Left lung (tissue), 10 donors: Measurements from ENCODE around the gene PLXDC1. TPM values are rescaled to one million over a fixed set of nuclear protein-coding genes. Genes with fewer than 3 reads are reported as not detected.
"Not testable (repeated sequence)": the region's sequence is repeated elsewhere in the genome, so short reads cannot be mapped to it uniquely, and the experiment has no call there.

ENCODE experiments used
- ATAC-seq: fragments of 200-7000 bp; cut with Tn5 transposase; one replicate; pipeline ENCODE4 v1.9.1; 2020; ENCODE audit warnings: moderate library complexity
- DNase-seq, 4 donors: peaks; one replicate each; pipeline ENCODE4 v3.0.0-alpha.2; 2013 to 2020
- H3K27ac ChIP-seq, 2 donors: fragments of 200-600 bp; sonication (generic) in 1 of 2; one replicate each; pipeline versions ENCODE4 v1.5.0 to v1.8.0; 2020 to 2021
- H3K27me3 ChIP-seq, 2 donors: fragments of 200-600 bp; sonication (generic) in 1 of 2; one replicate each; pipeline versions ENCODE4 v1.5.0 to v1.8.0; 2020 to 2021
- H3K36me3 ChIP-seq, 2 donors: fragments of 200-600 bp; sonication (generic) in 1 of 2; one replicate each; pipeline versions ENCODE4 v1.5.0 to v1.8.0; 2020 to 2021
- H3K4me1 ChIP-seq, 2 donors: fragments of 200-600 bp; one replicate each; pipeline ENCODE4 v1.8.0; 2021
- H3K4me3 ChIP-seq, 2 donors: fragments of 200-600 bp; sonication (generic) in 1 of 2; one replicate each; pipeline versions ENCODE4 v1.5.0 to v1.8.0; 2020 to 2021; ENCODE audit warnings: mild to moderate bottlenecking in 1 of 2
- H3K9me3 ChIP-seq, 2 donors: fragments of 200-600 bp; sonication (generic) in 1 of 2; one replicate each; pipeline versions ENCODE4 v1.5.0 to v1.8.0; 2020 to 2021
- intact Hi-C, 2 donors: fragments of 100-400 bp; cut with DNase I; formaldehyde crosslinking; loops; one replicate each; pipeline versions ENCODE4 v1.11.2 to v1.14.2; 2022
- polyA plus RNA-seq, 6 donors: library from polyadenylated mRNA; unstranded; fragments of 120-200 nt; gene quantifications; one replicate each; pipeline ENCODE4 v1.2.1, GENCODE V29; 2013; ENCODE audit not compliant: insufficient read length in 6 of 6
- total RNA-seq, 2 donors: library from RNA; stranded (reverse); fragmentation: NEBNext Ultra II Directional; extraction: Animal tissue kit (Norgen Biotek cat#: 25700); gene quantifications; one replicate each; pipeline ENCODE4 v1.2.1, GENCODE V29; 2021
- TF ChIP-seq, protein P1 (sequence below), 2 donors: fragments of 200-600 bp; sonication (generic) in 1 of 2; IDR thresholded peaks; one replicate each; pipeline versions ENCODE4 v1.5.0 to v1.8.0; 2021; ENCODE audit warnings: antibody characterized with exemption in 2 of 2
- donor health status: DM: no; HTN: yes; CAD: no.
- donor health status: DM: no; HTN: no; CAD: no.

The PLXDC1 gene
- total and polyA plus RNA-seq, 8 donors: 4.1 to 11.9 (median 6.9) TPM

DNA sequence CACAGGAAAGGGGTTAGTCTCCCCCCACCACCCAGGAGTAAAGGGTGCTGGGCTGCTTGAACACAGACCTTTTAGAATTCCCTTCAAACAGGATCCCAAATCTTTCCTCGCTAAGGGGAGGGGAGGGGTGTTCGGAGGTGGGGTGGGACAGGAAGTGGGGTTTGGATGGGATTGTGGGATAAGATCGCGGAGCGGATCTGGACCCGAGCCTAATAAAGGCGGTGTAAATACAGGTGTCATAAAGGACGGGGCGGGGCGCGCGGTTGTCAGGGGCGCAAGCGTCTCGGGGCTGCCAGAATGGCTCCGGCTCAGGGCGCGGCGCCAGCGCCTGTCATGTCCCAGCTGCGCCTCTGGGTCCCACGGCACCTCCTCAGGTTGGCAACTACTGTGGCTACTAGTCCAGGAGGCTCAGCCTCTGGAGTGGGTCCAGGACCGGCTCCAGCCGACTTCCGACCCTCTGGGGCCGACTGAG, 124.4 kb downstream of the PLXDC1 start:
- H3K27me3 ChIP-seq: peaks cover 0 to 23% of the 10 kb centered on the region in 2 donors
- no peaks in the 10 kb centered on the region for H3K9me3 ChIP-seq
- DNase-seq (peak; percentile 39 to 83 (median 62)), ATAC-seq (peak; percentile 94)
- TF ChIP-seq, protein P1, sequence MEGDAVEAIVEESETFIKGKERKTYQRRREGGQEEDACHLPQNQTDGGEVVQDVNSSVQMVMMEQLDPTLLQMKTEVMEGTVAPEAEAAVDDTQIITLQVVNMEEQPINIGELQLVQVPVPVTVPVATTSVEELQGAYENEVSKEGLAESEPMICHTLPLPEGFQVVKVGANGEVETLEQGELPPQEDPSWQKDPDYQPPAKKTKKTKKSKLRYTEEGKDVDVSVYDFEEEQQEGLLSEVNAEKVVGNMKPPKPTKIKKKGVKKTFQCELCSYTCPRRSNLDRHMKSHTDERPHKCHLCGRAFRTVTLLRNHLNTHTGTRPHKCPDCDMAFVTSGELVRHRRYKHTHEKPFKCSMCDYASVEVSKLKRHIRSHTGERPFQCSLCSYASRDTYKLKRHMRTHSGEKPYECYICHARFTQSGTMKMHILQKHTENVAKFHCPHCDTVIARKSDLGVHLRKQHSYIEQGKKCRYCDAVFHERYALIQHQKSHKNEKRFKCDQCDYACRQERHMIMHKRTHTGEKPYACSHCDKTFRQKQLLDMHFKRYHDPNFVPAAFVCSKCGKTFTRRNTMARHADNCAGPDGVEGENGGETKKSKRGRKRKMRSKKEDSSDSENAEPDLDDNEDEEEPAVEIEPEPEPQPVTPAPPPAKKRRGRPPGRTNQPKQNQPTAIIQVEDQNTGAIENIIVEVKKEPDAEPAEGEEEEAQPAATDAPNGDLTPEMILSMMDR (IDR thresholded peaks at IDR 0.05): no peak
- H3K27ac ChIP-seq: no peak overlapping the region
- peak overlapping the region; percentile 16 to 24 for H3K4me3 ChIP-seq
- peaks cover 0 to 12% of the 10 kb centered on the region in 2 donors for H3K4me1 ChIP-seq
- H3K36me3 ChIP-seq: no peaks in the 10 kb centered on the region
- intact Hi-C loops: no loop called here

- intact Hi-C loops, H3K36me3 ChIP-seq, DNase-seq, H3K4me3 ChIP-seq, H3K27ac ChIP-seq, H3K9me3 ChIP-seq, ATAC-seq: not testable (repeated sequence)
- Histone ChIP-seq H3K4me1 (peaks cover 0 to 12% of the 10 kb centered on the region in 2 donors), H3K27me3 (peaks cover 0 to 23% of the 10 kb centered on the region in 2 donors)
Measured at GRCh38 chr17:39026346-39026745, 125.1 kb downstream of the PLXDC1 start.

- DNase-seq (no peak), ATAC-seq (no peak)
- Histone ChIP-seq H3K27ac (no peak overlapping the region), H3K27me3 (peaks cover 0 to 20% of the 10 kb centered on the region in 2 donors), H3K9me3 (no peaks in the 10 kb centered on the region), H3K4me3 (no peak overlapping the region), H3K4me1 (peaks cover 0 to 26% of the 10 kb centered on the region in 2 donors), H3K36me3 (no peaks in the 10 kb centered on the region)
- intact Hi-C loops: no loop called here
- TF ChIP-seq, protein P1 (IDR thresholded peaks at IDR 0.05): no peak
Measured at GRCh38 chr17:39022924-39023323, 128.5 kb downstream of the PLXDC1 start.

- ATAC-seq, H3K9me3 ChIP-seq, H3K4me3 ChIP-seq, intact Hi-C loops, H3K27ac ChIP-seq, H3K36me3 ChIP-seq, H3K27me3 ChIP-seq, DNase-seq: not testable (repeated sequence)
- H3K4me1 ChIP-seq: peaks cover 0 to 39% of the 10 kb centered on the region in 2 donors
Measured at GRCh38 chr17:39020037-39020436, 131.4 kb downstream of the PLXDC1 start.

DNA sequence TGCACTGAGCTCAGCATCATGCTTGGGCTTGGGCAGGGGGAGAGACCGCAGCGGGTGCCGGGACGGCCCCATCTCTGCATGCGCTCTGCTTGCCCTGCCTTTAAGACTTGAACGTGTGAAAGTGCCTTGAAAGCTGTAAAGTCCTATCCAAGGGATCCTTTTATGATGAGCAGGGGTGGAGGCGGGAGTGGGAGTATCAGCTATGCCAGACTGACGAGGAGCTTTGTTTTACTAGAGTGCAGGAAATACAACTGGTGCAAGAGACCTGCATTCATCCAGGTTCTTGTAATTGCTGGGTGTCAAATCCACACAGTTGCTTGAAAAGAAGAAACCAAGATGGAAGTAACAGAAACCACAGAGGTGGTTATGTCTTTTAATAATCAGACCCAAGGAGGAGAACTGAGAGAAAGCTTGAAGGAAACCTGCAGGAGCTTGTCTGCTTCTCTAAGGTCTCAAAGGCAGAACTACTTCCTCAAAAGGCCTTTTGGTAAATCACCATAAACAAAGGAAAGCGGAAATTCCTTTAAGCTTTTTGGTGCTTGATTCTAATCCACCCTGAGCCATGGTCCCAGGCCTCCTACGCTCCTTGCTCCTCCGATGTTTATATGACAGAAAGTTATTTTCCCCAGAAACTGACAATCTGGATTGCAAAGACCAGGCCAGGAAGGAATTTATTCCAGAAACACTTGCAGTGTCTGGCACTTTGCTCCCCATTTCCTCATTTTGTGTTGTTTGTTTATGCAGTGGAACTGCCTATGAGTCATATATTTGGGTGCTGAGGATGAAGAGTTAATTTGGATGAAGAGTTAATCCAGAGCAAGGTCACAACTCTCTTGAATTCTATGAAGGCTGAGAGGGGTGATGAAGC, 132.9 kb downstream of the PLXDC1 start:
- intact Hi-C loops: no loop called here
- H3K27ac ChIP-seq: peak overlapping the region; percentile 44 to 77

More for the DNA sequence above, 132.9 kb downstream of the PLXDC1 start:
- ATAC-seq: no peak
- H3K4me1 ChIP-seq: peaks cover 0 to 50% of the 10 kb centered on the region in 2 donors
- DNase-seq: no peak
- no peak overlapping the region for H3K4me3 ChIP-seq
- no peaks in the 10 kb centered on the region for H3K36me3 ChIP-seq
- H3K9me3 ChIP-seq: no peaks in the 10 kb centered on the region
- no peaks in the 10 kb centered on the region for H3K27me3 ChIP-seq
- TF ChIP-seq, protein P1 (IDR thresholded peaks at IDR 0.05): no peak
